ENCODE results near the gene LARGE2. TPM values are rescaled to one million over a fixed set of nuclear protein-coding genes. Genes with fewer than 3 reads are reported as not detected.

The LARGE2 gene
- total and polyA plus RNA-seq, 9 of the 15 experiments (the other 6 are each of a cell fraction or from before 2014, with no cell fraction given) = 0.56 to 14.1 (median 6.6) TPM

- TF ChIP-seq DACH1 (IDR thresholded peaks at IDR 0.05; ENCODE audit: partially characterized antibody) (peak; percentile 50), TARDBP (IDR thresholded peaks at IDR 0.05) (0 out of 2 replicates have a peak, but pooled peaks have one; percentile 34), PRPF4 (IDR thresholded peaks at IDR 0.05; ENCODE audit: insufficient read depth, low read depth, low read length, poor library complexity, severe bottlenecking) (peak; percentile 30), RB1 (IDR thresholded peaks at IDR 0.05; ENCODE audit: low read depth) (0 out of 2 replicates have a peak, but pooled peaks have one; percentile 11), NR2F6 (CRISPR knock-in tag; IDR thresholded peaks at IDR 0.05) (no peak), ELK1 (CRISPR knock-in tag; IDR thresholded peaks at IDR 0.05) (no peak), PHF8 (IDR thresholded peaks at IDR 0.05; ENCODE audit: borderline replicate concordance, low read length) (peak; percentile 51; the same call in 1 of the 2 replicates), ZNF354B (CRISPR knock-in tag; IDR thresholded peaks at IDR 0.05) (no peak), HNRNPK (IDR thresholded peaks at IDR 0.05; ENCODE audit: low read depth, low read length, poor library complexity, severe bottlenecking) (peak; percentile 49), CBX1 (IDR thresholded peaks at IDR 0.05; ENCODE audit: low read depth) (no peak), EGR1 (conservative IDR thresholded peaks at IDR 0.05) (peak; percentile 55), CTCF (IDR thresholded peaks at IDR 0.05 in 2 of 3, conservative IDR thresholded peaks at IDR 0.05 in 1 of 3; ENCODE audit: insufficient read depth in 2 of 3, low read depth in 1 of 3, low read length in 3 of 3) (0 out of 6 replicates have a peak, but pooled peaks of 1 of the 3 experiments have one; percentile 13), SRSF9 (IDR thresholded peaks at IDR 0.05; ENCODE audit: borderline replicate concordance, low read depth, low read length) (no peak), NFIC (IDR thresholded peaks at IDR 0.05) (peak; percentile 12; the same call in 1 of the 2 replicates), NONO (IDR thresholded peaks at IDR 0.05; ENCODE audit: low read depth in 2 of 2, low read length in 1 of 2) (0 out of 4 replicates have a peak, but pooled peaks of 1 of the 2 experiments have one; percentile 44), E2F6 (IDR thresholded peaks at IDR 0.05; ENCODE audit: borderline replicate concordance in 1 of 2, extremely low read depth in 1 of 2, insufficient read depth in 1 of 2, insufficient read length in 1 of 2, low read depth in 1 of 2, low read length in 1 of 2, poor library complexity in 1 of 2, severe bottlenecking in 1 of 2) (peak in 1 of 2 experiments; percentile 9), PRMT5 (CRISPR knock-in tag; IDR thresholded peaks at IDR 0.05) (no peak), CREB3L1 (IDR thresholded peaks at IDR 0.05; ENCODE audit: borderline replicate concordance, low read depth) (peak; percentile 51; the same call in 1 of the 2 replicates), ZBTB7A (IDR thresholded peaks at IDR 0.05; ENCODE audit: borderline replicate concordance, control insufficient read depth, low read depth, low read length) (peak; percentile 78), SAP30 (IDR thresholded peaks at IDR 0.05; ENCODE audit: borderline replicate concordance, insufficient read depth, low read depth, low read length, poor library complexity, severe bottlenecking) (peak; percentile 20), SRSF1 (IDR thresholded peaks at IDR 0.05; ENCODE audit: low read depth, low read length) (no peak)
These were observed at the start of gene LARGE2 (continued) for GRCh38 chr11:45922425-45923082.

All from K562 (cell line).